AG04449 (cell line): ENCODE measurements around the gene MCL1.
"Not testable (repeated sequence)": the region's sequence is repeated elsewhere in the genome, so short reads cannot be mapped to it uniquely, and the experiment has no call there.

ENCODE experiments used
- CTCF ChIA-PET: fragments of 350-600 bp; formaldehyde crosslinking; extraction: SDS; loops from one replicate; lab custom pipeline; 2021; ENCODE audit warnings: antibody characterized with exemption; lab: Yijun Ruan, JAX
- POLR2A ChIA-PET: fragments of 400-600, 350-600 bp; formaldehyde crosslinking; extraction: SDS; loops from one replicate; lab custom pipeline; 2020; ENCODE audit warnings: antibody characterized with exemption, inconsistent platforms; lab: Yijun Ruan, JAX
- DNase-seq: peaks from one replicate; pipeline ENCODE4 v3.0.0-alpha.2; 2010; ENCODE audit warnings: low read depth, low spot score
- H3K4me3 ChIP-seq: 2 replicates; pipeline ENCODE4 v1.5.1; 2011; ENCODE audit warnings: low read depth, mild to moderate bottlenecking, control low read depth, low read length
- TF ChIP-seq, protein P1 (sequence below): IDR thresholded peaks from one replicate; pipeline ENCODE4 v1.5.1; 2011; ENCODE audit warnings: mild to moderate bottlenecking, moderate library complexity, low read length, control low read depth, inconsistent platforms; ENCODE audit not compliant: insufficient read depth; ENCODE audit errors: missing control alignments

MCL1 gene

DNA sequence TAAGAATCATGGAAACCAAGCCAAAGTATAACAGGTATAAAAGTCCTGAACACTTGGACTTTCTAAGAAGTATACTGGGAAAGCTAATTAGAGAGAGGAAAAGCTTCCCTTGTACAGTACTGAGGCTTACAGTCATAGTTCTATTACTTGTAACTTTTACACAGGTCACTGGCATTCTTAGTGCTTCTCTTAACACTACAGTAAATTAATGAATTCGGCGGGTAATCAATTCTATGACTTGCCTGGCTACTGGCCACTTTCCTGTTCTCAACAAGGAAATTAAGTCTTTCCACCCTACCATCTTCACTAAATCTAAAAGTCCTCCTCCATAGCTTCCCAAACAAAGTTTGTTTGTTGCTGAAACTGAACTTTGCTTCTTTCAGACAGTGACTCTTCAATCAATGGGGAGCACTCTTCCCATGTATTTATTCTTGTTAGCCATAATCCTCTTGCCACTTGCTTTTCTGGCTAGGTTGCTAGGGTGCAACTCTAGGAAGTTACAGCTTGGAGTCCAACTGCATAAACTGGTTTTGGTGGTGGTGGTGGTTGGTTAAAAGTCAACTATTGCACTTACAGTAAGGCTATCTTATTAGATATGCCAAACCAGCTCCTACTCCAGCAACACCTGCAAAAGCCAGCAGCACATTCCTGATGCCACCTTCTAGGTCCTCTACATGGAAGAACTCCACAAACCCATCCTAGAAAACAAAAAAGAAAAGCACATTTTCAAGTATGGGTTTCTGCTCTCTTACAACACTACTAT lies 2.4 kb downstream of the MCL1 start:
- CTCF ChIA-PET: interaction anchor here (0.8 to 6.5 kb wide), 7 partner anchors 9 to 429 kb away, joined by 3 to 69 read pairs (median 5); no protein-coding TSS in a partner anchor
- DNase-seq: no peak

DNA sequence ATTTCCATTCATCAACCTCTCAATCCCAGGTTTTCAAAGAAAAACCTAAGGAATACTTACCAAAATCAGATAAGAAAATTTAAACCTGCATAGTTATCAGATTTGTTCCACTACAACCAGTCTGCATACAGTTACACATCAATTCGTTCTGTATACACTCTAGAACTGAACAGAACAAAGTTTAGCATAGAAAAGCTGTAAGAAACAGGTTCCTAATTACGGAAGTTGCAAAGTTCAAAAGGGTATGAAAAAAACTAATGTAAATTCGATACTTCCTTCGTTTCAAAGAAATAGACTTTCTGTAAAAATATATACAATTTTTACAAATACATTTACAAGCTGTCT lies 3.1 kb downstream of the MCL1 start:
- peak overlapping the region; percentile 100 for H3K4me3 ChIP-seq
- TF ChIP-seq, protein P1, sequence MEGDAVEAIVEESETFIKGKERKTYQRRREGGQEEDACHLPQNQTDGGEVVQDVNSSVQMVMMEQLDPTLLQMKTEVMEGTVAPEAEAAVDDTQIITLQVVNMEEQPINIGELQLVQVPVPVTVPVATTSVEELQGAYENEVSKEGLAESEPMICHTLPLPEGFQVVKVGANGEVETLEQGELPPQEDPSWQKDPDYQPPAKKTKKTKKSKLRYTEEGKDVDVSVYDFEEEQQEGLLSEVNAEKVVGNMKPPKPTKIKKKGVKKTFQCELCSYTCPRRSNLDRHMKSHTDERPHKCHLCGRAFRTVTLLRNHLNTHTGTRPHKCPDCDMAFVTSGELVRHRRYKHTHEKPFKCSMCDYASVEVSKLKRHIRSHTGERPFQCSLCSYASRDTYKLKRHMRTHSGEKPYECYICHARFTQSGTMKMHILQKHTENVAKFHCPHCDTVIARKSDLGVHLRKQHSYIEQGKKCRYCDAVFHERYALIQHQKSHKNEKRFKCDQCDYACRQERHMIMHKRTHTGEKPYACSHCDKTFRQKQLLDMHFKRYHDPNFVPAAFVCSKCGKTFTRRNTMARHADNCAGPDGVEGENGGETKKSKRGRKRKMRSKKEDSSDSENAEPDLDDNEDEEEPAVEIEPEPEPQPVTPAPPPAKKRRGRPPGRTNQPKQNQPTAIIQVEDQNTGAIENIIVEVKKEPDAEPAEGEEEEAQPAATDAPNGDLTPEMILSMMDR: no peak
- DNase-seq: no peak
- ChIA-PET POLR2A (interaction anchor here (1.0 to 11.1 kb wide), 5 partner anchors 7 to 213 kb away, joined by 3 to 135 read pairs (median 7); partner anchors contain the start of genes ENSA and RPRD2), CTCF (interaction anchor here (0.8 to 6.5 kb wide), 7 partner anchors 8 to 430 kb away, joined by 3 to 69 read pairs (median 5); no protein-coding TSS in a partner anchor)

More for the DNA sequence above, 2.4 kb downstream of the MCL1 start:
- H3K4me3 ChIP-seq: peak overlapping the region; percentile 100
- POLR2A ChIA-PET: interaction anchor here (0.6 to 11.1 kb wide), 7 partner anchors 8 to 233 kb away, joined by 3 to 135 read pairs (median 7); partner anchors contain the start of genes ECM1, ENSA and RPRD2
- TF ChIP-seq, protein P1: no peak

DNA sequence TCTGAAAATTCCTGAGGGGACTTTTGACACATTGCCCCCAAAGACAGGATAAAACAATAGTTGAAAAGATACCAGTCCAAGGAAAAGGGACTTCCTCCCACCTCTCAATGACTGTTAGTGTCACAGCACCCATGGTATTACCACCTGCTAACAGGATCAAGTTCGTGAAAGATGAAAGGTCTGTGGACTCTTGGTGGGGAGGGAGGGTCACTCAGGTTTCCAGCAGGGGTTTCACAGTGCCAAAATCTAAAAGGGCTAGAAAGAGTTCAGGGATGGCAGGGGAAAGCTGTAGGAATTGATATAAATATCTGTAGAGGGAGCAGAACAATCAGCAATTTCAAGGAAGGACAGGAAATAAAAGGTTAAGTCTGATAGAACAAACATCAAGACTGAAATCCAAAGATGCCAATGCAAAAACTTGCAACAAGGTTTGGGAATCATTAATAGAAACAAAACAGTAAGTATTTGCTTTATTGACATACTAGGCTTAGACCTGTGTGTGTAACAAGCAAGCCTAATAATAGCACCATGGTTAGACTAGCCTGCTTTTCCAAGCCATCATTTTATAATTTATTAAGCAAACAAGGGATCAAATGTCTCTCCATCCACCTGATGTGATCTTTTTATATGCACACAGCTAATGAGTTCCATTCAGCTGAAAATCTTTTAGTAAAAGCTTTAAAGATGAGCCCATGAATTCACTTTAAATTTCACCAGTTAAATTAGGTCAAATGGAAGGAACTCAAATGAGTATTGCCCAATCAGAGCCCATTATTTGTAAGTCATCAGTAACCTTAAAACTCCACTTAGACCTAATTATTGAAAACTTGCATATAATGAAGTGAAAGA lies 3.7 kb downstream of the MCL1 start:
- ChIA-PET POLR2A (interaction anchor here (1.1 to 11.1 kb wide), 3 partner anchors 13 to 212 kb away, joined by 3 to 135 read pairs (median 7); partner anchors contain the start of genes ENSA and RPRD2), CTCF (interaction anchor here (1.0 to 6.5 kb wide), 5 partner anchors 12 to 47 kb away, joined by 3 to 69 read pairs (median 5); no protein-coding TSS in a partner anchor)
- TF ChIP-seq, protein P1: no peak
- no peak for DNase-seq
- peak overlapping the region; percentile 100 for H3K4me3 ChIP-seq

DNA sequence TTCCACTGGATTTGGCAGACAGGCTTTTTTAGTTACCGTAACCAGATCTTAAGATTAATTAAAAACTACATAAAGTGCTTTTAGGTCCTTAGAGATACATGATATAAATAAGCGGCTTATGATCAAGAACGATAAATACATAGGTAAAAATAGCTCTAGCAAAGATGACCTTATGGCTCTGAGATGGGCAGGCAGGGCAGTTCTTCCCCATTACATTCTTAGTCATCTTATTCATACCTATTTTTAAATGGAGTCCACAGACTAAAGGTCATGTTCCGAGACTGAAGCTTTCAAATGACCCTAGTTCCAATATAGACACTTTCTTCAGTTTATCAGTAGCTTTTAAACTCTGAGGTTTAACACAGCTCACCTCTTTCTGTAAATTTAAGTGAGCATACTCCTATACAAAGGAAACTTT lies 4.3 kb downstream of the MCL1 start:
- ChIA-PET POLR2A (interaction anchor here (2.7 to 11.1 kb wide), 2 partner anchors 12 to 54 kb away, joined by 7 to 135 read pairs; partner anchors contain the start of gene ENSA), CTCF (interaction anchor here (1.0 to 6.5 kb wide), 3 partner anchors 15 to 45 kb away, joined by 3 to 69 read pairs (median 17); no protein-coding TSS in a partner anchor)
- no peak for DNase-seq
- TF ChIP-seq, protein P1: no peak
- H3K4me3 ChIP-seq: peak overlapping the region; percentile 100

DNA sequence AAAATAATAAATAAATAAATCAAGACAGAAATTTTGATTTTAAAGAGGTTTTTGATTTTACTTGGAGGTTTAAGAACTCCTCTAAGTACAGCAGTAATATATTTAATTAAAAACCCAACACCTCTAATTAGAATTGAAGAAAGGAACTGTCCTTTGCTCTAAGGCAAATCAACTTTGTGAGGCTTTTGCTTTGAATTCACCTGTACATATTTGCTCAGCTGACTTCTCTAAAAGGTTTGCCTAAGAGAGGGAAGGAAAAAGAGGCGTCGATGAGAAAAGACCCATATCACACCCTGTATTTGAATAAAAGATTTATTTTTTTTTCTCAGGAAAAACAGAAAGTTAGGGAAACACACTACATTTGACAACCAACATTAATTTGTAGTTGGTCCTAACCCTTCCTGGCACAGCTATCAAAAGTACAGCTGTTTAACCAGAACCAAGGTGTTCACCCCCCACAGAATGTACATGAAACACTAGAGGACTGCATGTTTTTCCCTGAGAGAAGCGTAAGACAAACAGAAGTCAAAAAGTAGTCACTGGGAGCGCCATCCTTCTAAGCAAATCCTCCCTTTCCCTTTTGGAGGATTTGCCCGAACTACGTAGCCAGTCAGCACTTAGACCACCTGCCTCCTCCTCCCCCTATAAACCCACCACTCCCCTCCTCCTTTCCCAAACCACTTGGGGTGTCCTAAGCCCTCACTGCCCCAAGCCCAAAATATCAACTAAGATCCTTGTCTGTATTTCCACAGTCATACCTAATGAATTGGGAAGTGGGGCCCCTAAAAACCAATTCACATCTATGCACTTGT lies 4.9 kb downstream of the MCL1 start:
- ChIA-PET POLR2A (interaction anchor here (0.7 to 11.1 kb wide), 2 partner anchors 12 to 47 kb away, joined by 4 to 135 read pairs; no protein-coding TSS in a partner anchor), CTCF (interaction anchor here (1.0 to 6.5 kb wide), 3 partner anchors 15 to 46 kb away, joined by 3 to 69 read pairs (median 17); no protein-coding TSS in a partner anchor)
- peak overlapping the region; percentile 27 for H3K4me3 ChIP-seq
- no peak for DNase-seq
- TF ChIP-seq, protein P1: no peak

DNA sequence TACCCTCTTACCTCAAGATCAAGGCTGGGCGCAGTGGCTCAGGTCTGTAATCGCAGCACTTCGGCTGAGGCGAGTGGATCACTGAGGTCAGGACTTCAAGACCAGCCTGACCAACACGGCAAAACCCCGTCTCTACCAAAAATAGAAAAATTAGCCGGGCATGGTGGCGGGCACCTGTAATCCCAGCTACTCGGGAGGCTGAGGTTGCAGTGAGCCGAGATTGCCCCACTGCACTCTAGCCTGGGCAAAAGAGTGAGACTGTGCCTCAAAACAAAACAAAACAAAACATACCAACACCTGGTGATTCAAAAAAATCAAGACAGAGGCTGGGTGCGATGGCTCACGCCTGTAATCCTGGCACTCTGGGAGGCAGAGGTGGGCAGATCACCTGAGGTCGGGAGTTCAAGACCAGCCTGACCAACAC lies 5.8 kb downstream of the MCL1 start:
- not testable (repeated sequence) for DNase-seq, H3K4me3 ChIP-seq
- POLR2A ChIA-PET: interaction anchor here (11.1 kb wide), 1 partner anchor 11 kb away, joined by 135 read pairs; no protein-coding TSS in a partner anchor
- CTCF ChIA-PET: interaction anchor here (6.4 kb wide), 1 partner anchor 13 kb away, joined by 70 read pairs; no protein-coding TSS in a partner anchor
